Measurements from ENCODE around the gene CNTNAP5. TPM values are rescaled to one million over a fixed set of nuclear protein-coding genes. Genes with fewer than 3 reads are reported as not detected.

The CNTNAP5 gene
- total RNA-seq, 1 experiment from 2014 or later = not detected

- DNase-seq (ENCODE audit: low spot score) = no peak
- no TSS peak for BruUV-seq (replicated peaks)
- ChIA-PET POLR2A (ENCODE audit: low non-redundant PET) (no interaction called here), CTCF (no interaction called here)
- no peaks in the 10 kb centered on the region for H3K9me3 ChIP-seq (ENCODE audit: low read depth, low read length, poor library complexity, severe bottlenecking)
- H3K36me3 ChIP-seq (ENCODE audit: insufficient read depth, low read length, poor library complexity, severe bottlenecking) = no peaks in the 10 kb centered on the region
- intact Hi-C loops (cut with micrococcal nuclease; ENCODE audit: unreplicated experiment) = no loop called here
- no peak overlapping the region for H3K4me3 ChIP-seq (ENCODE audit: low read depth, low read length, poor library complexity, severe bottlenecking)
- H3K4me1 ChIP-seq (ENCODE audit: insufficient read depth, low read length, poor library complexity, severe bottlenecking) = no peaks in the 10 kb centered on the region
- H3K27ac ChIP-seq (ENCODE audit: low read depth, low read length, poor library complexity, severe bottlenecking) = no peak overlapping the region
- H3K27me3 ChIP-seq (replicated peaks; ENCODE audit: insufficient read depth, low read depth, low read length, poor library complexity) = no peaks in the 10 kb centered on the region
- TF ChIP-seq, protein P1, sequence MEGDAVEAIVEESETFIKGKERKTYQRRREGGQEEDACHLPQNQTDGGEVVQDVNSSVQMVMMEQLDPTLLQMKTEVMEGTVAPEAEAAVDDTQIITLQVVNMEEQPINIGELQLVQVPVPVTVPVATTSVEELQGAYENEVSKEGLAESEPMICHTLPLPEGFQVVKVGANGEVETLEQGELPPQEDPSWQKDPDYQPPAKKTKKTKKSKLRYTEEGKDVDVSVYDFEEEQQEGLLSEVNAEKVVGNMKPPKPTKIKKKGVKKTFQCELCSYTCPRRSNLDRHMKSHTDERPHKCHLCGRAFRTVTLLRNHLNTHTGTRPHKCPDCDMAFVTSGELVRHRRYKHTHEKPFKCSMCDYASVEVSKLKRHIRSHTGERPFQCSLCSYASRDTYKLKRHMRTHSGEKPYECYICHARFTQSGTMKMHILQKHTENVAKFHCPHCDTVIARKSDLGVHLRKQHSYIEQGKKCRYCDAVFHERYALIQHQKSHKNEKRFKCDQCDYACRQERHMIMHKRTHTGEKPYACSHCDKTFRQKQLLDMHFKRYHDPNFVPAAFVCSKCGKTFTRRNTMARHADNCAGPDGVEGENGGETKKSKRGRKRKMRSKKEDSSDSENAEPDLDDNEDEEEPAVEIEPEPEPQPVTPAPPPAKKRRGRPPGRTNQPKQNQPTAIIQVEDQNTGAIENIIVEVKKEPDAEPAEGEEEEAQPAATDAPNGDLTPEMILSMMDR (conservative IDR thresholded peaks at IDR 0.05; ENCODE audit: low read depth, low read length) = no peak
- no peak for TF ChIP-seq EZH2 (IDR thresholded peaks at IDR 0.05; ENCODE audit: borderline replicate concordance, low read depth, low read length, poor library complexity, severe bottlenecking)
These were observed 898.0 kb downstream of the CNTNAP5 start for GRCh38 chr2:124923097-124923496.

DNA sequence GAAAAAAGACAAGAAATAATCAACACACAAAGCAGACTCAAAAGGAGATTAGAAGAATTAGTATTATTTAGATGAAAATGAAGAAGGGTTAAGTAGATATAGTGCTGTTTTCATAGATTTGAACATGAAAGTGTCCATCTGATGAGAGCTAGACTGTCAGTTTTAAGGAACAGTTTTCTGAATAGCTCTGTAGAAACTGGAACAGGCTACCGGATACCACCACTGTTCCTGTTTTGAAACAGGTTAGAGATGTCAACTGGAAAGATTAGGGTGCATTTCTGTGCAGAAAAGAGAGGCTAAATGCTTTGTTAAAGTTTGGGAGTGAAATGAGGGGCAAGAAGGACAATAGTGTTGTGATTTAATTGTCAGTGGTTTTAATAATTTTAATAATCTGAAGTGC is 908.8 kb downstream of the CNTNAP5 start:
- H3K9me3 ChIP-seq (ENCODE audit: low read depth, low read length, poor library complexity, severe bottlenecking) = peaks cover 5% of the 10 kb centered on the region
- H3K4me1 ChIP-seq (ENCODE audit: insufficient read depth, low read length, poor library complexity, severe bottlenecking) = no peaks in the 10 kb centered on the region

GRCh38 chr2:124953921-124954320 is 928.8 kb downstream of the CNTNAP5 start:
- Histone ChIP-seq H3K9me3 (ENCODE audit: low read depth, low read length, poor library complexity, severe bottlenecking) (no peaks in the 10 kb centered on the region), H3K27ac (ENCODE audit: low read depth, low read length, poor library complexity, severe bottlenecking) (no peak overlapping the region), H3K4me1 (ENCODE audit: insufficient read depth, low read length, poor library complexity, severe bottlenecking) (no peaks in the 10 kb centered on the region), H3K27me3 (replicated peaks; ENCODE audit: insufficient read depth, low read depth, low read length, poor library complexity) (no peaks in the 10 kb centered on the region), H3K4me3 (ENCODE audit: low read depth, low read length, poor library complexity, severe bottlenecking) (no peak overlapping the region), H3K36me3 (ENCODE audit: insufficient read depth, low read length, poor library complexity, severe bottlenecking) (no peaks in the 10 kb centered on the region)
- TF ChIP-seq EZH2 (IDR thresholded peaks at IDR 0.05; ENCODE audit: borderline replicate concordance, low read depth, low read length, poor library complexity, severe bottlenecking) = no peak
- TF ChIP-seq, protein P1 (conservative IDR thresholded peaks at IDR 0.05; ENCODE audit: low read depth, low read length) = no peak
- no TSS peak for BruUV-seq (replicated peaks)
- intact Hi-C loops (cut with micrococcal nuclease; ENCODE audit: unreplicated experiment) = no loop called here
- ChIA-PET CTCF (no interaction called here), POLR2A (ENCODE audit: low non-redundant PET) (no interaction called here)
- no peak for DNase-seq (ENCODE audit: low spot score)

More for the DNA sequence above, 908.8 kb downstream of the CNTNAP5 start:
- TF ChIP-seq EZH2 (IDR thresholded peaks at IDR 0.05; ENCODE audit: borderline replicate concordance, low read depth, low read length, poor library complexity, severe bottlenecking) = no peak
- TF ChIP-seq, protein P1 (conservative IDR thresholded peaks at IDR 0.05; ENCODE audit: low read depth, low read length) = no peak
- Histone ChIP-seq H3K27me3 (replicated peaks; ENCODE audit: insufficient read depth, low read depth, low read length, poor library complexity) (no peaks in the 10 kb centered on the region), H3K27ac (ENCODE audit: low read depth, low read length, poor library complexity, severe bottlenecking) (no peak overlapping the region), H3K4me3 (ENCODE audit: low read depth, low read length, poor library complexity, severe bottlenecking) (no peak overlapping the region), H3K36me3 (ENCODE audit: insufficient read depth, low read length, poor library complexity, severe bottlenecking) (no peaks in the 10 kb centered on the region)
- no peak for DNase-seq (ENCODE audit: low spot score)
- BruUV-seq (replicated peaks) = no TSS peak
- intact Hi-C loops (cut with micrococcal nuclease; ENCODE audit: unreplicated experiment) = no loop called here
- ChIA-PET POLR2A (ENCODE audit: low non-redundant PET) (no interaction called here), CTCF (no interaction called here)
